Hindlimb muscle (tissue), 1 donor: Measurements from ENCODE around the gene ACTL8. TPM values are rescaled to one million over a fixed set of nuclear protein-coding genes. Genes with fewer than 3 reads are reported as not detected.

Experiments used
- DNase-seq: peaks from one replicate; pipeline ENCODE4 v3.0.0-alpha.2; 2013
- polyA plus RNA-seq: library from polyadenylated mRNA; unstranded; fragments of 120-200 nt; gene quantifications from one replicate; pipeline ENCODE4 v1.2.1, GENCODE V29; 2013; ENCODE audit not compliant: insufficient read length

ACTL8 gene
- polyA plus RNA-seq, 1 donor, result not detected

GRCh38 chr1:17846341-17846740, 91.2 kb downstream of the ACTL8 start:
- no peak for DNase-seq

DNA sequence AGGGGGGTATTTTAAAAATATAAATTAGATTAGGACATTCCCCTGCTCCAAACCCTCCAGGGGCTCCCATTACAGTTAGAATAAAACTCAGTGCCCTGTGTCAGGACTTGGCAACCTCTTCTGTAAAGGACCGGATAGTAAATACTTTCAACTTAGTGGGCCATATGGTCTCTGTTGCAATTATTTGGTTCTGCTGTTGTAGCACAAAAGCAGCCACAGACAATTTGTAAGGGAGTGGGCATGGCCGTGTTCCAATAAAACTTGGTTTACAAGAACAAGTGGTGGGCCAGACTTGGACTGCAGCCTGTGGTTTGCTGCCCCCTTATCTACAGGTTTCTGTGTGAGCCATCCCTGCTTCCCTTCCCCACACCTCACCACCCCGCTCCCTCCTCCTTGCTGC, 92.0 kb downstream of the ACTL8 start:
- no peak for DNase-seq

GRCh38 chr1:17849216-17849615, 94.1 kb downstream of the ACTL8 start:
- DNase-seq, result no peak

GRCh38 chr1:17851056-17851455, 95.9 kb downstream of the ACTL8 start:
- no peak for DNase-seq

- DNase-seq, result no peak
Measured at GRCh38 chr1:17852383-17852782, 97.2 kb downstream of the ACTL8 start.

DNA sequence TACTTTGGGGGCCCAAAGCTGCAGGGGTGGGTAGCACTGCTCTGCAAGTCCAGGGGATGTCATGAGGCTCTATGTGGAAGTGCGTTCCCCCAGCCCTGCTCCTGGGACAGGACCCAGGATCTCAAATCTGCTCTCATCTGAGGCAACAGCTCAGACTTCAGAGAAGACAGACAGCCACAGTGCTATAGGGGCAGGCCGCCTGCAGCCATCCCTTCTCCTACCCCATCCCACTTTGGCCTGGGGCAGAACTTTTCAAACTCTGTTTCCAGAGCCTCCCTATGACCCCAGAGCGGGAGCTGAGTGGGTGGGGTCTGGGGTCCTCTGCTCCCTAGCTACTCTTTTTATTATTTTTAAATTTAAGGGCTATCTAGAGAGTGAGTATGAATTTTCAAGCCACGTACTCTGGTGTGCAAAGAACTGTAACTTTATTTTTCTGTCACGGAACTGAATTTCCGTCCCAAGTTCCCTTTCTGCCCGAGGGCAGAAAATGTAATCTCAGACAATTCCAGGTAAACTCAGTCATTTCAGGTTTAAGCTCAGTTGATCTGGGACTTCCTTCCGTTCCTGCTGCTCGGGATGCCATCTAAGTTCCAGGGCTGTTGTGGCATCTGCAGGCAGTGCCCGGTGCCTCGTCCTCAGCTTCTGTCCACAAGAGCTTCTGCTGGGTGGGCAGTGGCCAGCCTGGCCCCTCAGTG, 98.3 kb downstream of the ACTL8 start:
- no peak for DNase-seq

GRCh38 chr1:17856496-17857108, 101.5 kb downstream of the ACTL8 start:
- no peak for DNase-seq

DNA sequence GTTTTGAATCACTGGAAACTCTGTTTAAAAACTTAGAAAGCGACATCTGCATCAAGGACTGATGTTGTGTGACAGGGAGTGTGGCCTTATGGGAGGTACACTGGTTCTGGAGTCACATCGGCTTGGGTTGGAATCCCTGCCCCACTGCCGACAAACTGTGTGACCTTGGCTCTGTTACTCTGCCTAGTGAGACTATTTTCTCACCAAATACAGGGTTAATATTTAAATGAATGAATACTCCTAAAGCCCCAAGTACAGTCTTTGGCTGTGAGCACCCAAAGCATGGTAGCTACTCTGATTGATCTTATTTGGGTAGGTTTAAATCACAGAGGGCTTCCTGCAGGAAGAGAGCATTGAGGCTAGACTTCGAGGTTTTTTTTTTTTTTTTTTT, 102.0 kb downstream of the ACTL8 start:
- no peak for DNase-seq

GRCh38 chr1:17857996-17858395, 102.9 kb downstream of the ACTL8 start:
- DNase-seq, result no peak

- no peak for DNase-seq
Measured at GRCh38 chr1:17860812-17861211, 105.7 kb downstream of the ACTL8 start.

- DNase-seq, result no peak
Measured at GRCh38 chr1:17861685-17862084, 106.6 kb downstream of the ACTL8 start.

GRCh38 chr1:17862121-17862520, 107.0 kb downstream of the ACTL8 start:
- no peak for DNase-seq

- DNase-seq, result no peak
Measured at GRCh38 chr1:17865912-17866739, 111.0 kb downstream of the ACTL8 start.

DNA sequence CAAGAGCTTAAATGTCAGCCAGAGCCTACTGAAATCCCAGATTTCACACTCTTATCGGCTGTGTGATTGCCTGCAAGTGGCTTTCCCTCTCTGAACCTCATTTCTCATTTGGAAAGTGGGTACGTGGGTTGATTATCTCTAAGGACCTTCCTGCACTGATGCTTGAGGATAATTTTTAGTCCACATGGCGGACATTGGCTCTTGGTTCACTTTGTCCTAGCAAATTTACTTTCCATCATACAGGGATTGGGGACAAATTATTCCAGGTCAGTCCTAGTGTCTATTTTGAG, 111.6 kb downstream of the ACTL8 start:
- no peak for DNase-seq

DNA sequence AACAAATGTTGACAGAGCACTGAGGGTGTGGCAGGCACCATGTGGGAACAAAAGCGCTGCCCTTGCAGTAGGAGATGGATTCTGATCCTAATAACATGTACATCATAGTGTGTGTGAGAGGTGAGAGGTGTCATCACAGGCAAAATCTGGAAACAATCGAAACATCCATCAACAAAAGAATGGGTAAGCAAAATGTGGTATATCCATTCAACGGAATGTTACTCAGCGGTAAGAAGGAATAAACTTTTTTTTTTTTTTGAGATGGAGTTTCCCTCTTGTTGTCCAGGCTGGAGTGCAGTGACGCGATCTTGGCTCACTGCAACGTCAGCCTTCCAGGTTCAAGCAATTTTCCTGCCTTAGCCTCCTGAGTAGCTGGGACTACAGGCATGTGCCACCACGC, 112.3 kb downstream of the ACTL8 start:
- DNase-seq, result no peak

DNA sequence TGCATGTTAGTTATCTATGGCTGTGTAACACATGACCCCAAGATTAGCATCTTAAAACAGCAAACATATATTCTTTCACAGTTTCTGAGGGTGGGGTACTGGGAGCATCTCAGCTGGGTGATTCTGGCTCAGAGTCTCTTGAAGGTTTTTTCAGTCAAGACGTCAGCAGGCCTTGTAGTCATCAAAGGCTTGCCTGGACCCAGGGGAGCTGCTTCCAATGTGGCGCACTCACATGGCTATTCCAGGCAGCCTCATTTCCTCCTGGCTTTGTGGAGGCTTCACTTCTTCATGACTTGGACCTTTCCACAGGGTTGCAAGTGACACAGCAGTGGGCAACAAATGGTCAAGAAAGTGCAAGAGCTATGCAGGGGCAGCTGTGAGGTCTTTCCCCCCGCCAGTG, 114.7 kb downstream of the ACTL8 start:
- DNase-seq, result no peak

GRCh38 chr1:17870679-17871078, 115.5 kb downstream of the ACTL8 start:
- no peak for DNase-seq

DNA sequence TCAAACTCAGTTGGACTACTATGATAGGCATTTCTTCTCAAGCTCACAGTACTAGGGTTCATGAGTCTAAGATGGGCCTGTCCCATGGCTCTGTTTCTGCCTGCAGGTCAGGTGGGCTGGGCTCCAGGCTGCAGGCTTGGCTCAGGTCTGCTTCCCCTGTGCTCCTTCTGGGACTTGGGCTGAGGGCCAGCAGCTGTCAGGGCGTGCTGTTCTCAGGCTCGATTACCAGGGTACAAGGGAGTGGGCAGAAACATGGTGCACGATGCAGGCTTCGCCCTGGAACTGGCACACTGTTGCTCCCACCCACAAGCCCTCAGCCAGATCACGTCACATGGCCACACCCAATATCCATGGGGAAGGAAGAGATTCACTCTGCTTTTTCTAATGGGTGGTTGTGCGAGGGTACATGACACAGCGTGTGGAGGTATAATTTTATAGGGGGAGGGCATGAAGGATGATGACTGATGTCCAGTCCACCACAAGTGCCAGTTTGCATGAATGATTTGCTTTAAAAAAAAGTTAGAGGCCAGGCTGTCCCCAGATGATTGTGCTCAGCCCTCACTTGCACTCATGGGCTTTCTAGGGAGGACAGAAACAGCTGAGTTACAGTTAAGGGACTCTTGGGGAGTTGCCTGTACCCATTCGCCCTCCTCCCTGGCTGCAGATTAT, 118.0 kb downstream of the ACTL8 start:
- no peak for DNase-seq

- no peak for DNase-seq
Measured at GRCh38 chr1:17874231-17874630, 119.1 kb downstream of the ACTL8 start.

- no peak for DNase-seq
Measured at GRCh38 chr1:17874710-17875109, 119.6 kb downstream of the ACTL8 start.

- no peak for DNase-seq
Measured at GRCh38 chr1:17875171-17875881, 120.2 kb downstream of the ACTL8 start.

DNA sequence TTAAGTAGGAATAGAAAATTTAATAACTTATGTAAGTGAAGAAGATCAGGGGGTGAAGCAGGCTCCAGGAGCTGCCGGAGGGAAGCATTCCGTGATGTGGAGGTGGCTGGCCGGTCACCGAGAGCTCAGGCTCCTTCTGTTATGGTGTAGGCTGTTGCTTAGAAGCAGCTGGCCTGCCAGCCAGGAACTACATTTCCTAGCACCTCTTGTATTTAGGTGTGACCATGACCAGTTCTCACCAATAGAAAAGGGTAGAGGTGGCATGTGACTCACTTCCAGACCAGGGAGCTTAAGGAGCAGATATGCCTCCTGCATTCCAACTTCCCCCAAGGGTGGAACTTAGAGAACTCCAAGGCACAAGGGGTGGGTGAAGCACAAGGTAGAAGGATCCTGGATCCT, 120.7 kb downstream of the ACTL8 start:
- DNase-seq, result no peak
